Prostate gland (tissue), 2 donors: ENCODE measurements around the gene LRRC63. TPM values are rescaled to one million over a fixed set of nuclear protein-coding genes. Genes with fewer than 3 reads are reported as not detected.

Source experiments
- DNase-seq: peaks from one replicate; pipeline ENCODE4 v3.0.0-alpha.2; 2019; ENCODE audit warnings: low spot score
- H3K27ac ChIP-seq, 2 donors: fragments of 200-600 bp; sonication (generic); 2 replicates each; pipeline ENCODE4 v1.5.1; 2017 to 2019
- H3K27me3 ChIP-seq: fragments of 200-600 bp; sonication (generic); replicated peaks from 2 replicates; pipeline ENCODE4 v1.5.1; 2019; ENCODE audit not compliant: insufficient read depth
- H3K36me3 ChIP-seq, 2 donors: fragments of 200-600 bp; sonication (generic); 1 replicate in 1 of 2; 2 replicates in 1 of 2; pipeline versions ENCODE4 v1.5.1 to v1.8.1; 2017 to 2019
- H3K4me1 ChIP-seq: fragments of 200-600 bp; sonication (generic); replicated peaks from 2 replicates; pipeline ENCODE4 v1.5.1; 2019
- H3K4me3 ChIP-seq, 2 donors: fragments of 200-600 bp; sonication (generic); 2 replicates each; pipeline ENCODE4 v1.5.1; 2017 to 2019
- H3K9me3 ChIP-seq: fragments of 200-600 bp; sonication (generic); 2 replicates; pipeline ENCODE4 v1.5.1; 2017
- CTCF ChIP-seq, 4 experiments: fragments of 200-600 bp in 2 of 4; fragments of 450-650 bp in 2 of 4; sonication (generic) in 2 of 4; IDR thresholded peaks; 1 replicate in 3 of 4; 2 replicates in 1 of 4; pipeline ENCODE4 v1.5.1; 2016 to 2019; ENCODE audit warnings: antibody characterized with exemption in 4 of 4, mild to moderate bottlenecking in 2 of 4, moderate library complexity in 2 of 4
- POLR2A ChIP-seq: fragments of 450-650 bp; IDR thresholded peaks from one replicate; pipeline ENCODE4 v1.6.1; 2016; ENCODE audit warnings: antibody characterized with exemption, mild to moderate bottlenecking
- POLR2AphosphoS5 ChIP-seq: sonication (generic); formaldehyde crosslinking; IDR thresholded peaks from one replicate; pipeline ENCODE4 v1.6.1; 2017; ENCODE audit warnings: antibody characterized with exemption
- WGBS: methylation state at CpG from one replicate; pipeline ENCODE4 v1.1.5; 2018; 5-methylcytosine and 5-hydroxymethylcytosine counted together
- intact Hi-C: fragments of 100-400 bp; cut with DNase I; formaldehyde crosslinking; loops from one replicate; pipeline ENCODE4 v1.14.2; 2022
- total RNA-seq, 2 donors: library from RNA; depleted of rRNA; stranded (reverse); fragments of >200 nt; gene quantifications; one replicate each; pipeline ENCODE4 v1.1.0, GENCODE V29; 2016

LRRC63 gene
- total RNA-seq, 2 donors from 2014 or later = 1.0 to 1.7 TPM

GRCh38 chr13:46315491-46316075, 103.9 kb downstream of the LRRC63 start:
- H3K9me3 ChIP-seq = no peaks in the 10 kb centered on the region
- no peak overlapping the region for H3K27ac ChIP-seq
- 98% methylated on average over 6 of the region's 6 CpGs for WGBS
- intact Hi-C loops = no loop called here
- H3K27me3 ChIP-seq = no peaks in the 10 kb centered on the region
- no peaks in the 10 kb centered on the region for H3K4me1 ChIP-seq
- no peak for DNase-seq
- H3K36me3 ChIP-seq = no peaks in the 10 kb centered on the region
- no peak for TF ChIP-seq POLR2AphosphoS5
- TF ChIP-seq POLR2A = no peak
- H3K4me3 ChIP-seq = no peak overlapping the region

- DNase-seq = no peak
- no peak for TF ChIP-seq POLR2AphosphoS5
- TF ChIP-seq POLR2A = no peak
- no peak for TF ChIP-seq CTCF (IDR thresholded peaks at IDR 0.05)
- intact Hi-C loops = no loop called here
These were observed 105.4 kb downstream of the LRRC63 start for GRCh38 chr13:46317120-46317519.

GRCh38 chr13:46318986-46319385, 107.3 kb downstream of the LRRC63 start:
- intact Hi-C loops = no loop called here
- Histone ChIP-seq H3K27ac (no peak overlapping the region), H3K9me3 (no peaks in the 10 kb centered on the region), H3K4me3 (no peak overlapping the region), H3K4me1 (no peaks in the 10 kb centered on the region), H3K36me3 (no peaks in the 10 kb centered on the region), H3K27me3 (no peaks in the 10 kb centered on the region)
- WGBS = 100% methylated on average over 1 of the region's 1 CpG
- TF ChIP-seq CTCF (IDR thresholded peaks at IDR 0.05) (no peak), POLR2A (no peak), POLR2AphosphoS5 (no peak)
- no peak for DNase-seq

More at GRCh38 chr13:46317120-46317519, 105.4 kb downstream of the LRRC63 start:
- Histone ChIP-seq H3K4me3 (no peak overlapping the region), H3K4me1 (no peaks in the 10 kb centered on the region), H3K27ac (no peak overlapping the region), H3K36me3 (no peaks in the 10 kb centered on the region), H3K9me3 (no peaks in the 10 kb centered on the region), H3K27me3 (no peaks in the 10 kb centered on the region)

GRCh38 chr13:46320406-46320805, 108.7 kb downstream of the LRRC63 start:
- no peaks in the 10 kb centered on the region for H3K4me1 ChIP-seq
- H3K4me3 ChIP-seq = no peak overlapping the region
- DNase-seq = no peak
- no peak overlapping the region for H3K27ac ChIP-seq
- intact Hi-C loops = no loop called here
- no peaks in the 10 kb centered on the region for H3K9me3 ChIP-seq
- H3K27me3 ChIP-seq = no peaks in the 10 kb centered on the region
- H3K36me3 ChIP-seq = no peaks in the 10 kb centered on the region
- WGBS = 71% methylated on average over 3 of the region's 3 CpGs
- TF ChIP-seq POLR2AphosphoS5 (no peak), POLR2A (no peak), CTCF (IDR thresholded peaks at IDR 0.05) (no peak)

DNA sequence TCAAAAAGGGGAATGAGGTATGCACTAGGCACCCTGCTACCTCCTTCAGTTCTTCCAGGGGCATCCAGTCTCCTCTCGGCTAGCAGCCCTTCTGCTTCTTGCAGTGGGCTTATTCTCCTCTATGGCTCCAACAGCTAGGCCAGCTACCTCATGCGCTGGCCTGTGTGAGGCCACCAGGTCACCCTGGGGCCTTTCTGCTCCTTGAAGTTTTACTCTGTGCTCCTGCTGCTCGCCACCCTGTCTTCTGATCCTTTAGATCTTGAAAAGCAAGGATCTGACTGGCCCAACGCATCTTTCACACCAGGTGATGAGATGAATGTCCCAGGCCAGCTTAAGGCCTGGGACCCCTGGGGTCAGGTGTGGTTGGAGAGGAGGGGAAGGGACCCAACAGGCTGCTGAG, 109.1 kb downstream of the LRRC63 start:
- Histone ChIP-seq H3K27me3 (no peaks in the 10 kb centered on the region), H3K9me3 (no peaks in the 10 kb centered on the region), H3K36me3 (no peaks in the 10 kb centered on the region), H3K4me1 (no peaks in the 10 kb centered on the region), H3K27ac (no peak overlapping the region), H3K4me3 (no peak overlapping the region)
- intact Hi-C loops = no loop called here
- WGBS = 97% methylated on average over 4 of the region's 4 CpGs
- DNase-seq = no peak
- TF ChIP-seq CTCF (IDR thresholded peaks at IDR 0.05) (no peak), POLR2A (no peak), POLR2AphosphoS5 (no peak)
